ENCODE measurements around the gene CCDC32. TPM values are rescaled to one million over a fixed set of nuclear protein-coding genes. Genes with fewer than 3 reads are reported as not detected.

The CCDC32 gene
- total and polyA plus RNA-seq, 2 of the 13 experiments (the other 11 are each of a cell fraction or from before 2014, with no cell fraction given) = 10.8 to 23.2 TPM

DNA sequence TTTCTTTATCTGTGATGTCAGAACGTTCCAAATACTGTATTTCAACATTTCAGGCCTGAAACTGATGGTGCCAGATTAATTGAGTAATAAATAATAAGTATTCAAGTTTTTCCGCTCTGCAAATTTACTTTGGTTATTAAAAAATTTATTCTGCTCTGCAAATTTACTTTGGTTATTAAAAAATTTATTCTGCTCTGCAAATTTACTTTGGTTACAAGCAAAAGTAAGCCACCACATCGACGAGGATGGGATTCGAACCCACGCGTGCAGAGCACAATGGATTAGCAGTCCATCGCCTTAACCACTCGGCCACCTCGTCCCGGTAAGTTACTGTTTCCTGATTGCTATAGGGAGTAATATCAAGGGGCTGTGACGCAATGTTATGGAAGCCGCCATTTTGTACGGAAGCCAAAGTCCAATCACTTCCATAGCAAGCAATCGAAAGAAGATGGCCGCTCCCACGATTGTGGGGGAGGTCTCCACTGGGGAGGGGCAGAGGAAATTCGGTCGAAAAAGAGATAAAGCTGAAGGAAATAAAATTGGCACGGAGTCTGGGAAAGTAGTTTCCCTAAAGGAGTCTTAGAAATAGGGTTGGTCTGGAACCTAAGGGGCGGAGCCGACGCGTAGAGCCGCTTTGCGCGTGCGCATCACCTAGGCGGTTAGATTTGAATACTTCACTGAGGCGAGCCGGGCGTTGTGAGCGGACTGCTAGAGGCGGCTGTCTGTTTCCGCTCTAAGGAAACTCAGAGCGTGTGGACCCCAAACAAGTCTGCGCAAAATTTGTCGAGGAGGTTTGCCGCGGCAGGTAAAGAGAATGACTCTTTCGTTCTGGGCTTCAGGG is 29.0 kb upstream of the CCDC32 start, which contains the start of gene KNL1 (continued):
- TF ChIP-seq NR1H2 (CRISPR knock-in tag; IDR thresholded peaks at IDR 0.05; ENCODE audit: borderline replicate concordance, low read depth) (no peak), FOXO1 (CRISPR knock-in tag; IDR thresholded peaks at IDR 0.05) (peak; percentile 65; the same call in 1 of the 2 replicates), ZNF546 (CRISPR knock-in tag; conservative IDR thresholded peaks at IDR 0.05) (peak; percentile 39; the same call in 1 of the 2 replicates), FOXC1 (CRISPR knock-in tag; IDR thresholded peaks at IDR 0.05; ENCODE audit: borderline replicate concordance) (no peak; the same call in 1 of the 2 replicates), ZBTB38 (CRISPR knock-in tag; IDR thresholded peaks at IDR 0.05) (peak; percentile 27; the same call in 1 of the 2 replicates), PPARG (CRISPR knock-in tag; conservative IDR thresholded peaks at IDR 0.05) (0 out of 2 replicates have a peak, but pooled peaks have one; percentile 40), ZNF761 (CRISPR knock-in tag; conservative IDR thresholded peaks at IDR 0.05) (peak; percentile 24; the same call in 1 of the 2 replicates), ZNF749 (CRISPR knock-in tag; IDR thresholded peaks at IDR 0.05; ENCODE audit: borderline replicate concordance) (0 out of 2 replicates have a peak, but pooled peaks have one; percentile 72), PHF21A (CRISPR knock-in tag; IDR thresholded peaks at IDR 0.05) (peak; percentile 69; the same call in 1 of the 2 replicates), ZNF383 (CRISPR knock-in tag; IDR thresholded peaks at IDR 0.05; ENCODE audit: borderline replicate concordance) (peak; percentile 22; the same call in 1 of the 2 replicates), HNF4A (CRISPR knock-in tag; IDR thresholded peaks at IDR 0.05) (peak; percentile 98), CCAR2 (optimal IDR thresholded peaks at IDR 0.05; ENCODE audit: low read depth, low read length) (peak; percentile 60), ZMYM3 (CRISPR knock-in tag; IDR thresholded peaks at IDR 0.05) (peak; percentile 78; the same call in 1 of the 2 replicates)
- TF ChIP-seq, protein P1, sequence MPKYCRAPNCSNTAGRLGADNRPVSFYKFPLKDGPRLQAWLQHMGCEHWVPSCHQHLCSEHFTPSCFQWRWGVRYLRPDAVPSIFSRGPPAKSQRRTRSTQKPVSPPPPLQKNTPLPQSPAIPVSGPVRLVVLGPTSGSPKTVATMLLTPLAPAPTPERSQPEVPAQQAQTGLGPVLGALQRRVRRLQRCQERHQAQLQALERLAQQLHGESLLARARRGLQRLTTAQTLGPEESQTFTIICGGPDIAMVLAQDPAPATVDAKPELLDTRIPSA (CRISPR knock-in tag; IDR thresholded peaks at IDR 0.05; ENCODE audit: borderline replicate concordance) = no peak
- TF ChIP-seq, protein P2, sequence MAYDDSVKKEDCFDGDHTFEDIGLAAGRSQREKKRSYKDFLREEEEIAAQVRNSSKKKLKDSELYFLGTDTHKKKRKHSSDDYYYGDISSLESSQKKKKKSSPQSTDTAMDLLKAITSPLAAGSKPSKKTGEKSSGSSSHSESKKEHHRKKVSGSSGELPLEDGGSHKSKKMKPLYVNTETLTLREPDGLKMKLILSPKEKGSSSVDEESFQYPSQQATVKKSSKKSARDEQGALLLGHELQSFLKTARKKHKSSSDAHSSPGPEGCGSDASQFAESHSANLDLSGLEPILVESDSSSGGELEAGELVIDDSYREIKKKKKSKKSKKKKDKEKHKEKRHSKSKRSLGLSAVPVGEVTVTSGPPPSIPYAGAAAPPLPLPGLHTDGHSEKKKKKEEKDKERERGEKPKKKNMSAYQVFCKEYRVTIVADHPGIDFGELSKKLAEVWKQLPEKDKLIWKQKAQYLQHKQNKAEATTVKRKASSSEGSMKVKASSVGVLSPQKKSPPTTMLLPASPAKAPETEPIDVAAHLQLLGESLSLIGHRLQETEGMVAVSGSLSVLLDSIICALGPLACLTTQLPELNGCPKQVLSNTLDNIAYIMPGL (CRISPR knock-in tag; IDR thresholded peaks at IDR 0.05; ENCODE audit: borderline replicate concordance in 1 of 2, low read depth in 1 of 2) = peak; percentile 98
- TF ChIP-seq, protein P3, sequence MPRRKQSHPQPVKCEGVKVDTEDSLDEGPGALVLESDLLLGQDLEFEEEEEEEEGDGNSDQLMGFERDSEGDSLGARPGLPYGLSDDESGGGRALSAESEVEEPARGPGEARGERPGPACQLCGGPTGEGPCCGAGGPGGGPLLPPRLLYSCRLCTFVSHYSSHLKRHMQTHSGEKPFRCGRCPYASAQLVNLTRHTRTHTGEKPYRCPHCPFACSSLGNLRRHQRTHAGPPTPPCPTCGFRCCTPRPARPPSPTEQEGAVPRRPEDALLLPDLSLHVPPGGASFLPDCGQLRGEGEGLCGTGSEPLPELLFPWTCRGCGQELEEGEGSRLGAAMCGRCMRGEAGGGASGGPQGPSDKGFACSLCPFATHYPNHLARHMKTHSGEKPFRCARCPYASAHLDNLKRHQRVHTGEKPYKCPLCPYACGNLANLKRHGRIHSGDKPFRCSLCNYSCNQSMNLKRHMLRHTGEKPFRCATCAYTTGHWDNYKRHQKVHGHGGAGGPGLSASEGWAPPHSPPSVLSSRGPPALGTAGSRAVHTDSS (CRISPR knock-in tag; conservative IDR thresholded peaks at IDR 0.05) = peak; percentile 99
- TF ChIP-seq, protein P4, sequence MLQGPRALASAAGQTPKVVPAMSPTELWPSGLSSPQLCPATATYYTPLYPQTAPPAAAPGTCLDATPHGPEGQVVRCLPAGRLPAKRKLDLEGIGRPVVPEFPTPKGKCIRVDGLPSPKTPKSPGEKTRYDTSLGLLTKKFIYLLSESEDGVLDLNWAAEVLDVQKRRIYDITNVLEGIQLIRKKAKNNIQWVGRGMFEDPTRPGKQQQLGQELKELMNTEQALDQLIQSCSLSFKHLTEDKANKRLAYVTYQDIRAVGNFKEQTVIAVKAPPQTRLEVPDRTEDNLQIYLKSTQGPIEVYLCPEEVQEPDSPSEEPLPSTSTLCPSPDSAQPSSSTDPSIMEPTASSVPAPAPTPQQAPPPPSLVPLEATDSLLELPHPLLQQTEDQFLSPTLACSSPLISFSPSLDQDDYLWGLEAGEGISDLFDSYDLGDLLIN (CRISPR knock-in tag; IDR thresholded peaks at IDR 0.05; ENCODE audit: borderline replicate concordance) = 0 out of 2 replicates have a peak, but pooled peaks have one; percentile 80
- TF ChIP-seq, protein P5, sequence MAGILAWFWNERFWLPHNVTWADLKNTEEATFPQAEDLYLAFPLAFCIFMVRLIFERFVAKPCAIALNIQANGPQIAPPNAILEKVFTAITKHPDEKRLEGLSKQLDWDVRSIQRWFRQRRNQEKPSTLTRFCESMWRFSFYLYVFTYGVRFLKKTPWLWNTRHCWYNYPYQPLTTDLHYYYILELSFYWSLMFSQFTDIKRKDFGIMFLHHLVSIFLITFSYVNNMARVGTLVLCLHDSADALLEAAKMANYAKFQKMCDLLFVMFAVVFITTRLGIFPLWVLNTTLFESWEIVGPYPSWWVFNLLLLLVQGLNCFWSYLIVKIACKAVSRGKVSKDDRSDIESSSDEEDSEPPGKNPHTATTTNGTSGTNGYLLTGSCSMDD (CRISPR knock-in tag; IDR thresholded peaks at IDR 0.05) = no peak
- TF ChIP-seq, protein P6, sequence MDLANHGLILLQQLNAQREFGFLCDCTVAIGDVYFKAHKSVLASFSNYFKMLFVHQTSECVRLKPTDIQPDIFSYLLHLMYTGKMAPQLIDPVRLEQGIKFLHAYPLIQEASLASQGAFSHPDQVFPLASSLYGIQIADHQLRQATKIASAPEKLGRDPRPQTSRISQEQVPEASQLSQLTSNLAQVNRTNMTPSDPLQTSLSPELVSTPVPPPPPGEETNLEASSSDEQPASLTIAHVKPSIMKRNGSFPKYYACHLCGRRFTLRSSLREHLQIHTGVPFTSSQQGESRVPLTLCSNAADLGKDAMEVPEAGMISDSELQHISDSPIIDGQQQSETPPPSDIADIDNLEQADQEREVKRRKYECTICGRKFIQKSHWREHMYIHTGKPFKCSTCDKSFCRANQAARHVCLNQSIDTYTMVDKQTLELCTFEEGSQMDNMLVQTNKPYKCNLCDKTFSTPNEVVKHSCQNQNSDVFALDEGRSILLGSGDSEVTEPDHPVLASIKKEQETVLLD (CRISPR knock-in tag; IDR thresholded peaks at IDR 0.05; ENCODE audit: low read depth) = peak; percentile 60; the same call in 1 of the 2 replicates
